HUES64 (cell line): ENCODE results near the gene MOCOS.

Source experiments
- H3K27ac ChIP-seq: 2 replicates; pipeline ENCODE4 v1.7.0; 2013; ENCODE audit warnings: low read depth, low read length, inconsistent platforms
- H3K27me3 ChIP-seq: 2 replicates; pipeline ENCODE4 v1.6.1; 2013; ENCODE audit warnings: mild to moderate bottlenecking, low read length; ENCODE audit not compliant: insufficient read depth
- H3K36me3 ChIP-seq: 2 replicates; pipeline ENCODE4 v1.6.1; 2013; ENCODE audit warnings: mild to moderate bottlenecking, low read length; ENCODE audit not compliant: insufficient read depth
- H3K4me1 ChIP-seq: 2 replicates; pipeline ENCODE4 v1.6.1; 2013; ENCODE audit warnings: mild to moderate bottlenecking, low read length, moderate library complexity; ENCODE audit not compliant: insufficient read depth
- H3K4me3 ChIP-seq: 2 replicates; pipeline ENCODE4 v1.5.1; 2013; ENCODE audit warnings: mild to moderate bottlenecking, low read length, moderate library complexity
- H3K9ac ChIP-seq: 2 replicates; pipeline ENCODE4 v1.6.1; 2013; ENCODE audit warnings: mild to moderate bottlenecking, low read depth, low read length
- H3K9me3 ChIP-seq: 2 replicates; pipeline ENCODE4 v1.6.1; 2013; ENCODE audit warnings: low read depth, low read length; ENCODE audit not compliant: insufficient read depth
- WGBS: fragments of 150-250, 120-280 bp; methylation state at CpG from one replicate; pipeline ENCODE4 v1.1.7; 2013; ENCODE audit warnings: missing lambda C conversion rate; 5-methylcytosine and 5-hydroxymethylcytosine counted together

MOCOS gene

GRCh38 chr18:36295880-36296301 is 108.6 kb downstream of the MOCOS start:
- Histone ChIP-seq H3K9ac (no peak overlapping the region), H3K27ac (no peak overlapping the region), H3K27me3 (peaks cover 57% of the 10 kb centered on the region), H3K4me3 (peak overlapping the region; percentile 31), H3K36me3 (no peaks in the 10 kb centered on the region), H3K9me3 (no peaks in the 10 kb centered on the region), H3K4me1 (0 out of 2 replicates have a peak, but pooled peaks cover 6% of the 10 kb centered on the region)
- WGBS, result 25% methylated on average over 21 of the region's 21 CpGs

GRCh38 chr18:36296650-36297416 is 109.5 kb downstream of the MOCOS start:
- H3K4me1 ChIP-seq, result 0 out of 2 replicates have a peak, but pooled peaks cover 6% of the 10 kb centered on the region
- H3K27me3 ChIP-seq, result peaks cover 57% of the 10 kb centered on the region
- peak overlapping the region; percentile 65 for H3K4me3 ChIP-seq
- H3K27ac ChIP-seq, result no peak overlapping the region
- H3K9me3 ChIP-seq, result no peaks in the 10 kb centered on the region
- peak overlapping the region; percentile 41 for H3K9ac ChIP-seq
- WGBS, result under 1% methylated on average over 47 of the region's 47 CpGs
- H3K36me3 ChIP-seq, result no peaks in the 10 kb centered on the region

- WGBS, result under 1% methylated on average over 91 of the region's 91 CpGs
- H3K9ac ChIP-seq, result peak within 1 kb of the TSS; percentile 73
- H3K27me3 ChIP-seq, result peaks cover 57% of the 10 kb centered on the region
- peak within 1 kb of the TSS; percentile 65 for H3K4me3 ChIP-seq
- H3K27ac ChIP-seq, result no peak within 1 kb of the TSS
- H3K9me3 ChIP-seq, result no peaks in the 10 kb centered on the region
- H3K36me3 ChIP-seq, result no peaks in the 10 kb centered on the region
- H3K4me1 ChIP-seq, result 0 out of 2 replicates have a peak, but pooled peaks cover 6% of the 10 kb centered on the region
Observed at GRCh38 chr18:36297417-36298125, 110.3 kb downstream of the MOCOS start, which contains the start of gene FHOD3. Gene FHOD3, plus strand, starts transcription at chr18:36297713. Its CDS starts 123 bp downstream, at chr18:36297836.

GRCh38 chr18:36298126-36298741 is 110.9 kb downstream of the MOCOS start:
- no peaks in the 10 kb centered on the region for H3K36me3 ChIP-seq
- H3K27ac ChIP-seq, result no peak overlapping the region
- no peaks in the 10 kb centered on the region for H3K9me3 ChIP-seq
- H3K4me1 ChIP-seq, result 0 out of 2 replicates have a peak, but pooled peaks cover 9% of the 10 kb centered on the region
- H3K4me3 ChIP-seq, result peak overlapping the region; percentile 65
- under 1% methylated on average over 67 of the region's 67 CpGs for WGBS
- H3K9ac ChIP-seq, result peak overlapping the region; percentile 73
- peaks cover 51% of the 10 kb centered on the region for H3K27me3 ChIP-seq

- no peak overlapping the region for H3K27ac ChIP-seq
- H3K36me3 ChIP-seq, result no peaks in the 10 kb centered on the region
- H3K9ac ChIP-seq, result no peak overlapping the region
- H3K27me3 ChIP-seq, result peaks cover 43% of the 10 kb centered on the region
- 88% methylated on average over 6 of the region's 6 CpGs for WGBS
- 0 out of 2 replicates have a peak, but pooled peaks cover 12% of the 10 kb centered on the region for H3K4me1 ChIP-seq
- H3K9me3 ChIP-seq, result no peaks in the 10 kb centered on the region
- peak overlapping the region; percentile 65 for H3K4me3 ChIP-seq
Observed at GRCh38 chr18:36299015-36299414, 111.7 kb downstream of the MOCOS start.

GRCh38 chr18:36300211-36300610 is 112.9 kb downstream of the MOCOS start:
- H3K36me3 ChIP-seq, result no peaks in the 10 kb centered on the region
- no peak overlapping the region for H3K9ac ChIP-seq
- no peak overlapping the region for H3K4me3 ChIP-seq
- 0 out of 2 replicates have a peak, but pooled peaks cover 12% of the 10 kb centered on the region for H3K4me1 ChIP-seq
- no peaks in the 10 kb centered on the region for H3K9me3 ChIP-seq
- WGBS, result 93% methylated on average over 6 of the region's 6 CpGs
- H3K27ac ChIP-seq, result no peak overlapping the region
- peaks cover 31% of the 10 kb centered on the region for H3K27me3 ChIP-seq

GRCh38 chr18:36301884-36302283 is 114.6 kb downstream of the MOCOS start:
- Histone ChIP-seq H3K9me3 (no peaks in the 10 kb centered on the region), H3K36me3 (no peaks in the 10 kb centered on the region), H3K27me3 (peaks cover 19% of the 10 kb centered on the region), H3K27ac (no peak overlapping the region), H3K4me1 (0 out of 2 replicates have a peak, but pooled peaks cover 9% of the 10 kb centered on the region), H3K4me3 (no peak overlapping the region), H3K9ac (no peak overlapping the region)
- 91% methylated on average over 5 of the region's 5 CpGs for WGBS

GRCh38 chr18:36302676-36303075 is 115.4 kb downstream of the MOCOS start:
- H3K4me3 ChIP-seq, result no peak overlapping the region
- 99% methylated on average over 2 of the region's 2 CpGs for WGBS
- H3K9ac ChIP-seq, result no peak overlapping the region
- no peaks in the 10 kb centered on the region for H3K9me3 ChIP-seq
- 0 out of 2 replicates have a peak, but pooled peaks cover 9% of the 10 kb centered on the region for H3K4me1 ChIP-seq
- no peak overlapping the region for H3K27ac ChIP-seq
- H3K36me3 ChIP-seq, result no peaks in the 10 kb centered on the region
- peaks cover 19% of the 10 kb centered on the region for H3K27me3 ChIP-seq

- WGBS, result 85% methylated on average over 6 of the region's 6 CpGs
- no peaks in the 10 kb centered on the region for H3K36me3 ChIP-seq
- no peak overlapping the region for H3K9ac ChIP-seq
- H3K4me1 ChIP-seq, result 0 out of 2 replicates have a peak, but pooled peaks cover 9% of the 10 kb centered on the region
- H3K27me3 ChIP-seq, result peaks cover 19% of the 10 kb centered on the region
- H3K4me3 ChIP-seq, result no peak overlapping the region
- no peak overlapping the region for H3K27ac ChIP-seq
- no peaks in the 10 kb centered on the region for H3K9me3 ChIP-seq
Observed at GRCh38 chr18:36303211-36303844, 116.0 kb downstream of the MOCOS start.

GRCh38 chr18:36304723-36305122 is 117.4 kb downstream of the MOCOS start:
- H3K4me1 ChIP-seq, result peaks cover 12% of the 10 kb centered on the region; the same call in 1 of the 2 replicates
- 91% methylated on average over 2 of the region's 3 CpGs for WGBS
- H3K4me3 ChIP-seq, result no peak overlapping the region
- no peak overlapping the region for H3K27ac ChIP-seq
- H3K9ac ChIP-seq, result no peak overlapping the region
- H3K27me3 ChIP-seq, result peaks cover 6% of the 10 kb centered on the region
- no peaks in the 10 kb centered on the region for H3K9me3 ChIP-seq
- no peaks in the 10 kb centered on the region for H3K36me3 ChIP-seq
